B cell (primary cell): ENCODE data around the gene UMODL1.

Experiments
- CTCF ChIP-seq: fragments of 200-600 bp; IDR thresholded peaks from one replicate; pipeline ENCODE4 v1.8.0; 2022; ENCODE audit warnings: antibody characterized with exemption, mild to moderate bottlenecking
- EZH2 ChIP-seq: IDR thresholded peaks from 2 replicates; pipeline ENCODE4 v1.6.1; 2012; ENCODE audit warnings: borderline replicate concordance, low read depth, mild to moderate bottlenecking, moderate library complexity, low read length; ENCODE audit not compliant: insufficient read depth, poor library complexity, severe bottlenecking

GRCh38 chr21:42022906-42023305, 48.2 kb upstream of the UMODL1 start:
- TF ChIP-seq CTCF (no peak), EZH2 (no peak)
